NCI-H748 (cell line): Measurements from ENCODE around the gene PLA2G4A.
"Not testable (repeated sequence)": the region's sequence is repeated elsewhere in the genome, so short reads cannot be mapped to it uniquely, and the experiment has no call there.

Experiments
- DNase-seq: peaks from one replicate; lab custom pipeline; 2025; ENCODE audit not compliant: unreplicated experiment; lab: John Stamatoyannopoulos, UW

Gene PLA2G4A

GRCh38 chr1:186917106-186917786 is 88.5 kb downstream of the PLA2G4A start:
- DNase-seq: not testable (repeated sequence)

GRCh38 chr1:186921386-186921785 is 92.6 kb downstream of the PLA2G4A start:
- not testable (repeated sequence) for DNase-seq

GRCh38 chr1:186922814-186923213 is 94.1 kb downstream of the PLA2G4A start:
- not testable (repeated sequence) for DNase-seq

GRCh38 chr1:186923486-186923885 is 94.7 kb downstream of the PLA2G4A start:
- DNase-seq: no peak

- no peak for DNase-seq
These were observed 97.3 kb downstream of the PLA2G4A start for GRCh38 chr1:186925881-186926669.

GRCh38 chr1:186927884-186928283 is 99.1 kb downstream of the PLA2G4A start:
- DNase-seq: no peak

- no peak for DNase-seq
These were observed 101.5 kb downstream of the PLA2G4A start for GRCh38 chr1:186930238-186930637.

- no peak for DNase-seq
These were observed 108.4 kb downstream of the PLA2G4A start for GRCh38 chr1:186937016-186937670.

GRCh38 chr1:186943891-186944686 is 115.3 kb downstream of the PLA2G4A start:
- DNase-seq: no peak

GRCh38 chr1:186945146-186945545 is 116.4 kb downstream of the PLA2G4A start:
- no peak for DNase-seq

- no peak for DNase-seq
These were observed 119.8 kb downstream of the PLA2G4A start for GRCh38 chr1:186948535-186948934.

- DNase-seq: no peak
These were observed 120.4 kb downstream of the PLA2G4A start for GRCh38 chr1:186949173-186949572.

- no peak for DNase-seq
These were observed 121.8 kb downstream of the PLA2G4A start for GRCh38 chr1:186950547-186950946.

- DNase-seq: no peak
These were observed 125.1 kb downstream of the PLA2G4A start for GRCh38 chr1:186953876-186954275.

GRCh38 chr1:186957314-186957713 is 128.6 kb downstream of the PLA2G4A start:
- DNase-seq: no peak

GRCh38 chr1:186958520-186958919 is 129.8 kb downstream of the PLA2G4A start:
- DNase-seq: no peak

GRCh38 chr1:186960861-186961260 is 132.1 kb downstream of the PLA2G4A start:
- DNase-seq: no peak

GRCh38 chr1:186965847-186966246 is 137.1 kb downstream of the PLA2G4A start:
- DNase-seq: no peak

- no peak for DNase-seq
These were observed 137.7 kb downstream of the PLA2G4A start for GRCh38 chr1:186966456-186966855.

GRCh38 chr1:186967656-186968394 is 139.1 kb downstream of the PLA2G4A start:
- DNase-seq: no peak
